ENCODE results near the gene ID3.

- TF ChIP-seq RBFOX2 (IDR thresholded peaks at IDR 0.05; ENCODE audit: low read depth, low read length) (no peak), JUND (IDR thresholded peaks at IDR 0.05; ENCODE audit: borderline replicate concordance, low read depth, low read length) (no peak), JUND (tag; IDR thresholded peaks at IDR 0.05; ENCODE audit: borderline replicate concordance, low read depth, low read length) (no peak), BRF1 (IDR thresholded peaks at IDR 0.05; ENCODE audit: borderline replicate concordance, extremely low read depth, insufficient read length) (no peak), CTCF (IDR thresholded peaks at IDR 0.05 in 2 of 3, conservative IDR thresholded peaks at IDR 0.05 in 1 of 3; ENCODE audit: insufficient read depth in 2 of 3, low read depth in 1 of 3, low read length in 3 of 3) (no peak), RAD21 (CRISPR knock-in tag; conservative IDR thresholded peaks at IDR 0.05 in 1 of 2, IDR thresholded peaks at IDR 0.05 in 1 of 2) (no peak), CEBPB (tag; IDR thresholded peaks at IDR 0.05) (no peak)
These were observed 5.8 kb downstream of the ID3 start for GRCh38 chr1:23553231-23554126.
